LHCN-M2 (cell line): ENCODE results near the gene STX16. TPM values are rescaled to one million over a fixed set of nuclear protein-coding genes. Genes with fewer than 3 reads are reported as not detected.
"Not testable (repeated sequence)": the region's sequence is repeated elsewhere in the genome, so short reads cannot be mapped to it uniquely, and the experiment has no call there.

Experiments used
- DNase-seq: peaks from one replicate; pipeline ENCODE4 v3.0.0-alpha.2; 2012; ENCODE audit warnings: low read depth
- total RNA-seq: library from RNA; depleted of rRNA; stranded (reverse); fragments of >200 nt; gene quantifications from 2 replicates; pipeline ENCODE4 v1.2.3, GENCODE V29; 2014

Gene STX16
- total RNA-seq, 1 experiment from 2014 or later = 21.5 TPM

DNA sequence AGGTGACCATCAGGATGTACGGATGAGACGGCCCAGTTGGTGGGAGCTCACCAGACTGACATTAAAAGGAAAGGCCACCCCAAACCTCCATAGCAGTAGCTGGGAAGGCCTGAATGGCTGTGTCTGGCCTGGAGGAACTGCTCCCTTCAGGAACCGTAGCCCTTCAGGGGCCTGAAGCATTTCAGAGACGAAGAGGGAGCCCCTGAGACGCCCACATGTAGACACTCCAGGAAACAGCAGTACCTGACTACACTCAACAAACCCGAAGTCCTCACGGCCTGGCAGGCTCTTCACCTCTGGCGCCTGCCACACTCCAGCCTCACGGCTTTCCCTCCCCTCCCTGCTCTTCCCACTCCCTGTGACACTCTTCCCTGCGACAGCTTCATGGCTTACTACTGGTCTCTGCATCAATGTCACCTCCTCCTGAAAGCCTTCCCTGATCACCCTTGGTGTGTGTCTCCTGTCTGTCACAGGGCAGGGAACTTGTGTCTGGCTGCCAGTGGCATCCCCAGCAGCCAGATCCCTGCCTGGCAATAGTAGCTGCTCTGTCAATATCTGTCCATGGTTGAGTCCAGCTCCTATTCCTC, 14.6 kb upstream of the STX16 start:
- DNase-seq = no peak

DNA sequence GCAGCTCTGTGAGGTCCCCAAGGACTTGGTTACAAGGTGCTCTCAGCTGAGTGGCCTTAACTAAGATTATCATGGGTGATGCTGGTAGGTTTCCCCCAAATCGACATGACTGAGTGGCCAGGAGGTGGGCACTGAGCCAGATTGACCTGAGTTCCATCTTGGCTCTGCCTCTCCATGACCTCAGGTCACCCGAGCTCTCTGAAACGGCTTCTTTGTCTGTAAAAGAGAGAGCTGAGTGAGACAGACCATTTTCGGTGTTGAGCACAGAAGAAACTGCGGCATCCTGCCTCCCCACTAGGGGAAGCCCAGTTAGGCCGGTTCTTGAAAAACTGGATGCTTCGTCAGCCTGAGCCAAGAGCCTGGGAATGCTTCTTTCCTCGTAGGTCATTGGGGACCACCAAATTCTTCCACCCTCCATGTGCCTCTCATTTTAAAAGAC, 14.1 kb upstream of the STX16 start:
- no peak for DNase-seq

DNA sequence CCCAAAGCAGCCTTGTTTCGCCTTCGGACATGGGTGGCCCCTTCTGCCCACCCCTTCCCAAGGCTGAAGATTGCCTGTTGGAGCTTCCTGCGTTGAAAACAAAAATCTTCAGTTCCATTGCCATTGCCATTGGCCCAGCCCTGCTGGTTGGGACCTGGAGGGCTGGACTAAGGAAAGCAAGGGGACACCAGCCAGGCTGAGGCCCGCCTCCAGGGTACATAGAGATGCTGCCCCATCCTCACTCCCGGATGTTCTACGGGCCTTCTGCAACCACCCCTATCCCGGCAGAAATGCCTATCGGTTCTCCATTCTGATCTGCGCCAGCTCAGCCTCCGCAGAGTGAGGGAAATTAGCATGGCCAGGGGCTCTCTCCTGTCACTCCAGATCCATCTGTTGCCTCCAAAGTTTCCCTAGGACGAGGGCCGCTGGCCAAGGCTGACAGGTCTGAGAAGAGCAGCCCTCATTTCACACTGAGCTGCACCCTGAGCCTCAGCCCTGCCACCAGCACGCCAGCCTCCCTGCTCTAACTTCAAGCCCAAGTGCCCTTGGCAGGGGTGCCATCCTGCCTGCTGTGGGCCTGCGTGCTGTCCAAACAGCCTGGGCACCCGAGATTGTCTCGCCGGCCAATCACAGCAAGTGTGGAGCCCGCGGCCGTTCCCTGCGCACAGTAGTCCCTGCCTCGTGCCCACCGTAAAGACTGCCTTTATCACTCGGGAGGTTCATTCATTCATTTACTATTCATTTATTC, 13.4 kb upstream of the STX16 start:
- DNase-seq = no peak

DNA sequence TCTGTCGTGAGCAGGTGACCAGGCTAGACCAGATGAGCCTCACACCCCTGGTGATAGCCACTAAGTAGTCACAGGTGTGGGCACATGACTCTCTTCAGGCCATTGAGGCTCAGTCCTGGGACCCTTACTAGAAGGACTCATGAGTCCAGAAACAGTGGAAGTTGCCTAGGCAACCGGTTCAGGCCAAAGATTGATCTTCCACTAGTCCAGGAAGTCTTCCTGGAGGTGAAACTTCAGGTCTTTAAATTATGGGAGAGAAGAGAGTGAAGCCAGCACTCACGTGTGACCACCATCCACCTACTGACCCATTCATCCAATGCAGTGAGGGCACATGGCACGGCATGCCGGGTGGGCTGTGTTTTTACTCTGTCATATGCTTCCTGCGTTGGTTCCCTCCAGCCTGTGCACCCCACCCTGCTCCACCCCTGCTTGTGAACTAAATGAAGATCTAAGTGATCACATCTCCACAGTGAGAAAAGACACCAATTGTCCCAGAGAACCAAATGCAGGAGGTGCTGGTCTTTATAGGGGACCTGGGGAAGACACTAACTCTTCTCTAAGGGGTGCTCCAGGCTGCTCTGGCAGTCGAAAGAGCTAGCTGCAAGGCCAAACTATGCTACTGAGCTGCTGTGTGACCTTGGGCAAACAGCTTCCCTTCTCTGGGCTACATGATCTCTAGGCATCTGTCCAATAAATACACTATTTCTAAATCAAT, 12.5 kb upstream of the STX16 start:
- no peak for DNase-seq

DNA sequence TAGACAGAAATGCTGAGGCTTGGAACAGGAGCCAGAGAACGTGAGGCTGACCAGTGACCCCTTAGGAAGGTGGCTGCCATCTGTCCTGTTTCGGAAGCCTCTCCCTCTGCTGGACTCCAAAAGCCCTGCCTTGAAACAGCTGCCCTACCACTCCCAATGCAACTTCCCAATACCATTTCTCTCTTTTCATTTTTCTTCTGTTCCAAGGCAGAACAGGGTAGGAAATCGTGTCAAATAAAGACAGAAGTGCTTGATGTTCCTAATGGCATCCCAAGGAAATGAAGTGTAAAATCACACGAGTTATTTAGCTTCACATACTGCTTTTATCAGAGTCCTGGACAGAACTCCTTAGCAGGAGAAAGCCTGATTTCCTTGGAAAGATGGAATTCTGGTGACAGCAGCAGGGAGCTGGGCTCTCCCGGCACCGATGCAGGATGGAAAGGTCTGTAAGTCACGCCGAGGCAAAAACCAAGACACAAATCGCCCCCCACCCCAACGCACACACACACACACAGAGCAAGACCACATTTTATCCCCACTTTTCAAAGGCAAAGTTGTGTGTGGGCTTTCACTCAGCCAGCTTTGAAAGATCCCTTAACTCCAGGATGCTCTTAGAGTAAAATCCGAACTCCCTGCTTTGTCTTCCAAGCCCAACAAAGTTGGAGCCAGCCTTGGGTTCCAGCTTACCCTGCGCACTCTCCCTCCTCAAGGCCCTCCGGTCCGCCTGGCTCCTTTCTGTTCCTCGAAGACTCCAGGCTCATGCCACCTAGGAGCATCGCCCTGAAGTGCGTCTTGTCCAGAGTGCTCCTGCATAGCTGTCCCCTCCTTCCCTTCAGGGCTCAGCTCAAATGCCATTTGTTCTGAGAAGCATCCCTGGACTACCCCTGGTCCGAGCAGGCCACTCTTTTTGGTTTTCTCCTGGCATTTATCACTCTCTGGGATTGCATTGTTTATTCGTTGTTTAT, 11.6 kb upstream of the STX16 start:
- DNase-seq = no peak

DNA sequence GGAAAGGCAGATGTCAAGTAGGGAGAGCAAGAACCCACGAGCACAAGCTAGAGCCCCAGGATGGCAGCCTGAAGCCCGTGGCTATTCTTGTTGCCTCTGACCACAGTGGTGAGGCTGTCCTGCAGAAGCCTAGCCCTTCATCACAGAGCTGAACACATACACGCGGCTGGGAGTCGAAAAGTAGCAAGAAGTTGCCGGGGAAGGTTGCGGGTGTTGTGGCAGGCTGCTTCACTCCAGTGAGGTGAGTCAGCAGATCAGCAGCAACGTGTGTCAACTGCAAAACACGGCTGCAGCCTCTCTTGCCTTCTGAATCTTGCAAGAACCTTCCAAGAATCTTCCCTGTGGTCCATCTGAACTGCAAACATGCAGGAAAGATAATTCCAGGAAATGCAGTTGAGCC, 10.6 kb upstream of the STX16 start:
- peak; percentile 41 for DNase-seq

DNA sequence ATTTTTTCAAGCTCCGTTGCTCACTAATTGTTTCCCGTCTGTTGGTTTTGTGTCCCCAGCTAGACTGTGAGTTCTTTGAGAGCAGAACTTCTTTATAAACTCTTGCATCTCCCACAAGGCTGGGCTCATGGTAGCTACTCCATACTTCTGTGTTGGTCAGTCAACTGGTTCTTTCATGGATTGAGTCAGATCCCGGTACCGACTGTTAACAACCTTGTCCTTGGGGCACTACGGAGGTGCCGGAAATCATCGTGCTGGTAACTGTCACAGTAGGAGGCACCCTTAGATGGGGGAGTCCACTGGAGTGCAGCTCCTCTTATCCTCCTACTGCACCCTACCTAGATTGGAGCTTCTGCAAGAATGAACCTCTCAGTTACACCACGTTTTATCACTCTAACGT, 8.6 kb upstream of the STX16 start:
- no peak for DNase-seq

DNA sequence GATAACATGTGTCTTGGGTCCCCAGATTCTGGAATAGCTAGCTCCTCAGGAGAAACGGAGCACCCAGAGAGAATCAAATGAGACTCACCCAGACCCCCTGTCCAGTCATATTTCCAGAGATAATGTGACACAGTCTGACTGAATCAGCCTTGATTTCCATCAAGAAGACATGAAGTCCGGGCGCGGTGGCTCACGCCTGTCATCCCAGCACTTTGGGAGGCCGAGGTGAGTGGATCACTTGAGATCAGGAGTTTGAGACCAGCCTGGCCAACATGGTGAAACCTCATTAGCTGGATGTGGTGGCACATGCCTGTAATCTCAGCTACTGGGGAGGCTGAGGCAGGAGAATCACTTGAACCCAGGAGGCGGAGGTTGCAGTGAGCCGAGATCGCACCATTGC, 8.2 kb upstream of the STX16 start:
- DNase-seq = not testable (repeated sequence)

DNA sequence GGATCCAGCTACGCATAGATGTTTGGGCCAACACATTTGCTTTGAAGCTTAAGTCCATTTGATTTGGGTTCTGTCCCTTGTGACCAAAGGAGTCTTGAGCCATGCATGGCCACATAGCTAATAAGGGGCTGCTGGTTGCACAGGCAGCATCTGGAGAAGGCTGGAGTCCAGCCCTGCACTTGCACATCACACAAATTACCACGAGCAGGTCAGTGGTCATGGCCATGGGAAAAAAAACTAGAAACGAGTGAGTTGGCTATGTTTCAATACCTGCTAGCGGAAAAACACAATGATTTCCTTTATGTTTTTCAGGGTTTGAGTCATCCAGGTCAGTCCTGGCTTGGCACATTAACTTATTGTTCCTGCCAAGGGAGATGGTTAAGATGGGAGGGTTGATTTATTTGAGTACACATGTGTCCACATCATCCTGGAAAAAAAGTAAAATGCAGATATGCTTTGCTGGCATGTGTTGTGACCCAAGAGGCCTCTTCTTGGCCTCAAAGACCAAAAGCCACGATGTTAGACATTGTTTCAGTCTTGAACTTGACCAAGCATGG, 5.6 kb upstream of the STX16 start:
- DNase-seq = peak; percentile 35

DNA sequence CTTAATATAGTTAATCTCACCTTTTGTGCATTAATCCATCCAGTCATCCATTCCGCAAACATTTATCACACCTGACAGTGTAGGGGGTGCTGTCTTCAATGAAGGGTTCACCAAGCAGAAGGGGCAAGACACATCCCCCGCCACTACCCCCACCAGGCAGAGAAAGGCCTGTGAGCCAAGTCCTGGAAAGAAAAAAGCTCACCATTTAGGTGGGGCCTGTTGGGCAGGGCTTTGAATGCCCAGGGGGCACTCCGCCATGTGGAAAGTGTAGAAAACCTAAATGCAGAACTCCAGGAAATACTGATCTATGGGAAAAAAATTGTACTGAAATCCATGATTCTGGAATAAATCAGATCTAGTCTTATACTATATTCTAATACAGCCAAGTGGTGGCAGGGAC, 4.8 kb upstream of the STX16 start:
- DNase-seq = no peak

DNA sequence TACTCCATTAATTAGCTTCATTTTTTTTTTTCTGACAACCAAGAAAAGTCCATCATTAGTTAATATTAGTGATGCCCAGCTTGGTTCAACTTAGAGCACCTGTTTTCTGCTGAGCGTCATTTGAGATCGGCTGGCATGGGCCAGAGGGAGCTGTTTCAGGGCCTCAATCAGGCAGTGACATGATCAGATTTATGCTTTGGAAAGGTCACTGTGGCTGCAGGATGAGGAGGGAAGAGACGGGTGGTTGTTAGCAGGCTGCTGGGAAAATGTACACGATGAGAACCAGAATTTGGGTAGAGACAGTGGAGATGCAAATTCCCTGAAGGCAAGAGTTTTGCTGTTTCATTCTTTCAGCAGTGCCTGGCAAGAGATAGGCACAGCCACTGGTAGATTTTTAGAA, 4.4 kb upstream of the STX16 start:
- no peak for DNase-seq

DNA sequence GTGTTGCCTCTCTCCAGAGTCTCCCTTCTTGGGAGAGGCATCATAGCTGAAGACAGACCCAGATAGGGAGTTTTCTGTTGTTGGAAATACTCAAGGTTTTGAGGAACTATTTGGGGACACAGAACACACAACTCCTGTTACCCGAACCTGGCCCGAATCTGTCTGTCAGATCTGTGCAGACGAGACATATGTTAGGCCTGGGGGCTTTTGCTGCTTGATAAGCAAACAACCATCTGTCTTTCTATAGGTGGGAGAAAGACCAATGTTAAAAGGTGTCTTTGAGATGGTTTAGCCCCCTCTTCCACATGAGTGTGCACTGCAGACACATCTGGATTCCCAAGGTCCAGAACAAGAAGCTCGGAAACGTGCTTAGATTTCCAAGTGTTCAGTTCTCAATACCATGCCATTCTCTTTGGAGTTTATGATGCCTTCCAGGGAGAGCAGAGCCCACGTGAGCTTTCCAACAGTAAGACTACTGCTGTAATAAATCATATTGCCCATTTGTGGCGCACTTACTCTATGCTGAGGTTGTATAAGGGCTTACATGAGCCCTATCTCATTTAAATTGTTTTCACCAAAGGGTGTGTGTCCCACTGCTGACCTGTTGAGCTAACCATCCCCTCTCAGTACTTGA, 3.8 kb upstream of the STX16 start:
- no peak for DNase-seq

DNA sequence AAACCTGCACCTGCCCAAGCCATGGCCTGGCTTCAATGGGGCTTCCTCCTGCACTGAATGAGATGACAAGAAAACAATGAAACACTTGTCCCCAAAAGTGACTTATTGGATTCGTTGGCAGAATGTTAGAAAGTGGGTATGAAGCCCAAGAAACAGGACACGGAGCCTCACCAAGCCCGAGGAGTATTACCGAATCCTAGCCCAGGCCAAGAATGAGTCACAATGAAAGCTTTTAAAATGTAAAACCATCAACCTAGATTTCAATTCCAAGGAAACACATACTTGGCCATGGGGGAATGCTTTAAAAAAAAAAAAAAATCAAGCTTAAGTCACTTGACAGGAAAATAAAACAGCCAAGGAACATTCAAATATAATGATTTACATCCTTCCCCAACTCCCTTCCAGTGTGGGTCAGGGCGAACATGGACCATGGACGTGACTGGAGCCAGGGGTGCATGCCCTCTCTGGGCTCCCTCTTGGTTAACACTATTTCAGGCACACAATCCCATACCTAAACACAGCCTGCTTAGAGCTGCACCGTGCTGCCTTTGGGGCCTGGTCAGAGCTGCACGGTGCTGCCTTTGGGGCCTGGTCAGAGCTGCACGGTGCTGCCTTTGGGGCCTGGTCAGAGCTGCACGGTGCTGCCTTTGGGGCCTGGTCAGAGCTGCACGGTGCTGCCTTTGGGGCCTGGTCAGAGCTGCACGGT, 3.1 kb upstream of the STX16 start:
- peak; percentile 56 for DNase-seq

DNA sequence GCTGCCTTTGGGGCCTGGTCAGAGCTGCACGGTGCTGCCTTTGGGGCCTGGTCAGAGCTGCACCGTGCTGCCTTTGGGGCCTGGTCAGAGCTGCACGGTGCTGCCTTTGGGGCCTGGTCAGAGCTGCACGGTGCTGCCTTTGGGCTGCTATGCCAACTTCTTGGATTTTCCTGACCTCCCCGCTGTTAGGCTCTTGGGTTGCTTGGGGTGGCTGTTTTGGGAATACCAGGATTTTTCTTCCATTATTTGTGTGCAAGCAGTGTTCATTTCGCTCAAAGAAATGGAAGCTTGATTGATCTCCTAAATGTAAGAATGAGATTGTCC, 2.6 kb upstream of the STX16 start:
- DNase-seq = not testable (repeated sequence)

DNA sequence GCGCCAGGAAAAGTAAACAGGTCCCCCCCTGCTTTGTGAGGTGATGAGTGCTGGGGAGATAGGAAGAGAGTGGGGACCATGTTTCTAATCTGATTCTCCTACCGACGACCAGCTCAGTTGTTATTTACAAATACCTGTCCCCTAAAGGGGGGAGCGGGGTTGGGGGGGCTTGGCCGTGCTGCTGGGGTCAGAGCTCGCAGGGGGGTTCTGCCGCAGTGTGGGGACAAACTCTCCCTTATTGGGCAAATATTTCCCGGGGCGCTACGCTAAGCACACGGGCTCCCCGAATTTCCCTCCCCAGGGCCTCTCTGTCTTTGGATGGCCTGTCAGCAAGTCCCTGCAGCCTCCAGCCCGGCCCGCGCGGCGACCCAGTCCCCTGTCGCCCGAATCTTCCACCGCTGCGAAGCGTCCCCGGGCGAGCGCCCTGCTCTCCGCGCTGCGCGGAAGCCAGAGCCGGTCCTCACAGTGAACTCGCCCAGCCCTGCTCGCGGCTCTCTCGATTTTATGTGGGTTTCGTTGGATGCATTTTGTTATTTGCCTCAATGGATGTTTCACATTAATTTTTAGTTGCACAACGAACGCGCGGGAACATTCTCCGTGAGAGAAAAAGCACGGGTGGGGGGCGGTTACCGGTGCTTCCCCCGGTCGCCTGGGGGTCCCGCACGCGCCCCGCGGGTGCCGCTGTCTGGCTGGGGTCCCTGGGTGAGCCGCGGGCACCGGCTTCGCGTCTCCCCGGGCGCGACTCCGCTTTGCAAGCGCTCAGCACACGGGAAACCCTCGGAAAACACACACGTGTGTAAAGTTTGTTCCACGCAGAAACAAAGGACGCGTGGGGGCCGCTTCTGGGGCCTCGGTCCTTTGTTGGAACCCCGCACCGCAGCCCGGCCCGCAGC, 1.5 kb upstream of the STX16 start:
- no peak for DNase-seq

DNA sequence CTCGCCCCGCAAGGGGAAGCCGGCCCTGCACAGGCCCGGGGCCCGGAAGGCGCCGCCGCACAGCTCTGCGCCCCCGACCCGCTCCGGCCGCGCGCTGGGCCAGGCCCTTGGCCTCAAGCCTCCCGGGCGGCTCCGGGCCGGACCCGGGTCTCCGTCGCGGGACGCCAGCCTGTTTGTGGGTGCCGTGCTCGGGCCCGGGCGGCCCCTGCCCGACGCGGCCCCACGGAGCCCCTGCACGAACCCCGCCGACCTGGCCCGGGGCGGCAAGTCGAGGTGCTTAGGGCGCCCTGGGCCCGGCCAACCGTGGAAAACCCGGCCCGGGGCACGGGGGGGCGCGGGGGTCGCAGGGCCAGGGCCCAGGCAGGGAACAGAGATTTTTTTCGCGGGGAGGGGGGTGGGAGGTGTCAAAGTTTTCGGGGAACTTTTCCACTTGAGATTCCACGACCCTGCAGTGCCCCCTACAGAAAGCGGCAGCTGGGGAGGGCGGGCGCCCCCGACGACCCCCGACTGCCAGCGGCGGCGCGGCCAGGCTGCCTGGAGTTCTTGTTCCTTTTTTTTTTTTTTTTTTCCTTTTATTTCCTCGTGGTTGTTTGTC, 805 bp upstream of the STX16 start:
- no peak for DNase-seq

DNA sequence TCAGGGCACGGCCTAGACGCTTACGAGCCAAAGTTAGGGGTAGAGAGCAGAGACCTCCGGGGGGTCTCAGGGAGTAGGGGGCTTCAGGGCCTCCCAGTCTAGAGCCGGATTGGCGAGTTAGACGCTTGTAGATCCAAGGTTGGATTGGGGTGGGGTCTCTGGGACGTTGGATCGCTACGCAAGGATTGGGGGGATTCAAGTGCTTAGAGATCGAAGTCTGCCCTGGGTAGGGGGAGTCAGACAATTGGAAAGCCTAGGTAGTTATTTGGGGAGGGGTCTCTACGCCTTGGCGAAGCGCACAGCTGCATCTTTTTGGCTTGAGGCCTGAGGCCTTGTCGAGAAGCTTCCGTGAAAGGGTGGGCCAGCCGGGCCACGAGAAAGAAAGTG, 469 bp downstream of the STX16 start:
- DNase-seq = no peak

DNA sequence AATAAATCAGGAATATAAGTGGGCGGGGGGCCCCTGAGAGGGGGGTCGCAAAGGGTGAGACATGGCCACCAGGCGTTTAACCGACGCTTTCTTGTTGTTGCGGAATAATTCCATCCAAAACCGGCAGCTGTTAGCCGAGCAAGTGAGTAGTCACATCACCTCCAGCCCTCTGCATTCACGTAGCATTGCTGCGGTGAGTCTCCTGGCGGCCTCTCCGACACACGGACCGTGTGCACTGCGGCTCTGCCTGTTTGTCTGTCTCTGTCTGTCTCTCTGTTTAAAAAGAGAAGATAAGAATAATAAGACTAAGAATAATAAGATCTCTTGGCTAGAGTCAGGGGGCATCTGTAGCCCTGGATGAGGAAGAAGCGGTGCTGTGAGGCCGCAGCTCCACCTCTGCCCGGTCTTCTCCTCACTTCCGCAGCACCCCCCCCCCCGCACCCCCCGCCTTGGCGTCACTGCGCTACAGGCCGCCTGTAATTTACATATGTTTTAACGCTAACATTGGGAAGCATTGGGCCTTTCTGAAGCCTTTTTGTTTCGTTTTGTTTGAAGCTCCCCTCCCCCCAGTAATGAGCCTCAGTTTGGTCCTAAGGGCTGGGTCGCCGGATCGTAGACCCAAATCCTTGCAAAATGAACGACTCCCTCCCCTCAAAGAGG, 993 bp downstream of the STX16 start:
- DNase-seq = peak; percentile 63
